Subcutaneous abdominal adipose tissue (tissue), 5 donors: Measurements from ENCODE around the gene MACROD2.
A peak's percentile ranks its signal among the peaks of the same experiment; 100 is the strongest.

Experiments used
- H3K27ac ChIP-seq: one replicate; pipeline ENCODE4 v1.7.0; 2013; ENCODE audit warnings: low read depth, mild to moderate bottlenecking, inconsistent platforms, low read length, moderate library complexity
- H3K27me3 ChIP-seq, 5 donors: one replicate each; pipeline ENCODE4 v1.7.0; 2013; ENCODE audit warnings: low read length in 5 of 5, inconsistent platforms in 1 of 5; ENCODE audit not compliant: control insufficient read depth in 5 of 5, insufficient read depth in 4 of 5
- H3K36me3 ChIP-seq, 5 donors: one replicate each; pipeline ENCODE4 v1.7.0; 2013; ENCODE audit warnings: low read length in 5 of 5; ENCODE audit not compliant: control insufficient read depth in 5 of 5, insufficient read depth in 5 of 5
- H3K4me1 ChIP-seq, 5 donors: one replicate each; pipeline ENCODE4 v1.7.0; 2013; ENCODE audit warnings: low read length in 5 of 5, mild to moderate bottlenecking in 3 of 5, moderate library complexity in 1 of 5; ENCODE audit not compliant: control insufficient read depth in 5 of 5, insufficient read depth in 5 of 5
- H3K4me3 ChIP-seq, 5 donors: one replicate each; pipeline ENCODE4 v1.7.0; 2013; ENCODE audit warnings: low read length in 5 of 5, low read depth in 1 of 5
- H3K9ac ChIP-seq, 5 donors: one replicate each; pipeline ENCODE4 v1.7.0; 2013; ENCODE audit warnings: low read length in 5 of 5, mild to moderate bottlenecking in 4 of 5, moderate library complexity in 3 of 5
- H3K9me3 ChIP-seq, 5 donors: one replicate each; pipeline ENCODE4 v1.7.0; 2013; ENCODE audit warnings: low read length in 5 of 5; ENCODE audit not compliant: control insufficient read depth in 5 of 5
- donor health status: healthy.
- donor health status: healthy.
- donor health status: healthy.
- donor health status: healthy.
- donor health status: healthy.

MACROD2 gene

DNA sequence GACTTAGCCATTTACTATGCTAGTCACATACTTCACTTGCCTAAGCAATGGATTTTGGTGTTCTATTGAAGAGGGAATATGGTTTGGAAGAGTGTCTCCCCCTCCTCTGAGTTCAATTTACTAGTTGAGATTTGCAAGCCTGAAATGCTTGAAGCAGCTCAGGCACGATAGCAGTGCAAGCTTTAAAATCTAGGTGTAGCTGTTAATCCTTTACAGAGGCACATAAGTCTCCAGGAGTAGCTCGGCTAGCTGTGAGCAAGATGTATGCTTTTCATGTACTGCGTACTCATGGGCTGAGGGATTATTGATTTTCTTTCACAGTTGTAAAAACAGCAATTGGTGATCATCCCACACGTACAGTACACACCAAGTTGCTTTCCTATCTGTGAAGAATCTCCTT is 341.4 kb downstream of the MACROD2 start:
- Histone ChIP-seq H3K27me3 (no peaks in the 10 kb centered on the region), H3K9ac (peak overlapping the region in 2 of 5 donors; percentile 76 to 78), H3K27ac (no peak overlapping the region), H3K4me1 (peaks cover 0 to 17% (median 10%) of the 10 kb centered on the region in 5 donors), H3K36me3 (no peaks in the 10 kb centered on the region), H3K9me3 (no peaks in the 10 kb centered on the region), H3K4me3 (peak overlapping the region in 4 of 5 donors; percentile 57 to 89 (median 83))

DNA sequence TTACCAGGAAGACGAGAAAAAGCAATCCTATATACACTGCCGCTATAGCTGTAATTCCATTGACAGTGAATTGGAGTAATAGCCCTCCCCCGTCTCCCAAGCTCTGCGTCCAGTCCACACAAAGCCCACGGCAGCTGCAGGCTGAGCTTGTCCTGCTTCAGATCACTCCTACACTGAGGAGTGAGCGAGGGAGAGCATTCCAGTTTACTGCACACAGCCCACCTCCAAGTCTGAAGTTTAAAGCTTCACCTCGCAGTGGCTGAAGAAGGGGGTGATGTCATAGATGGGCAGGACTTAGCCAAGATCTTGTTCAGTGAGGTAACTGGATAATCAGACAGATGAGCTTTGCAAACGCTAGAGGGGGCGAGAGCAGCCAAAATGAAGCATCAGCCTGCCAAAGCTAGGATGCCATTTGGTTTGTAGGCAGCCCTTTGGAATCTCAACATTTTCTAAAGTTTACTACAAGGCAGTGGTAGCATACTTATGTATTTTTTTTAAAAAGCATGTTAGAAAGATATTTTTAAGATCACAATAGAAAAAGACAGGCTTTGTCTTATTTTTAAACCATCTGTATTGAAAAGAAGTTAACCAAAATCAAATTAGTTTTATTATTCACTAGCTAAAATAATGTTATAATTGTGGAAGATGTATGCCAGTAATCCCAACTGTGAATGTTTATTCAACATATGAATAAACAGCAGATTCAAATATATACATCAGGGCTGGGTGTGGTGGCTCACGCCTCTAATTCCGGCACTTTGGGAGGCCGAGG is 342.3 kb downstream of the MACROD2 start, which contains the start of gene FLRT3:
Gene FLRT3, minus strand, starts transcription at position 213 of the 772 bp plus-strand sequence. CDS start 10,106 bp downstream, outside the sequence.
- H3K9ac ChIP-seq, result peak within 1 kb of the TSS in 4 of 5 donors; percentile 30 to 78 (median 70)
- H3K4me1 ChIP-seq, result peaks cover 0 to 21% (median 14%) of the 10 kb centered on the region in 5 donors
- H3K4me3 ChIP-seq, result peak within 1 kb of the TSS; percentile 57 to 89 (median 80)
- H3K27ac ChIP-seq, result no peak within 1 kb of the TSS
- no peaks in the 10 kb centered on the region for H3K36me3 ChIP-seq
- H3K27me3 ChIP-seq, result no peaks in the 10 kb centered on the region
- no peaks in the 10 kb centered on the region for H3K9me3 ChIP-seq

DNA sequence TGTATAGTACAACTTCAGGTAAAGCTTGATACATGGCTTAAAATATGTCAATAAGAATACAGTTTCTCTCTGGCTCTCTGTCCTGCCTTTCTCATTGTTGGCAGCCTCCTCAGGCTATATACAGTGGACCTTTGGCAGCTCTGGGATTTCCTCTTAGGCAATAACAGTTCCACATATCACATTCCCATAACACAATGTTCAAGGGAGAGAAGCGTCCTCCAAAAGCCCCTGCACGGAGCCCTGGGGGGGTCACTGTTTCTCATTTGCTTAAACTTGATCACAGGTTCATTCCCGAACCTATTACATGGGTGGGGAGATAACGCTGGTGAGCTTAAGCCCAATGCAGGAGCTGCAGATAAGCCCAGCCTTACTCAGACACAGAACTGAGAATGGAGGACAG is 346.5 kb downstream of the MACROD2 start:
- H3K27ac ChIP-seq, result no peak overlapping the region
- H3K27me3 ChIP-seq, result no peaks in the 10 kb centered on the region
- H3K9ac ChIP-seq, result no peak overlapping the region
- H3K4me1 ChIP-seq, result peaks cover 0 to 15% (median 13%) of the 10 kb centered on the region in 5 donors
- H3K36me3 ChIP-seq, result no peaks in the 10 kb centered on the region
- no peaks in the 10 kb centered on the region for H3K9me3 ChIP-seq
- H3K4me3 ChIP-seq, result no peak overlapping the region

DNA sequence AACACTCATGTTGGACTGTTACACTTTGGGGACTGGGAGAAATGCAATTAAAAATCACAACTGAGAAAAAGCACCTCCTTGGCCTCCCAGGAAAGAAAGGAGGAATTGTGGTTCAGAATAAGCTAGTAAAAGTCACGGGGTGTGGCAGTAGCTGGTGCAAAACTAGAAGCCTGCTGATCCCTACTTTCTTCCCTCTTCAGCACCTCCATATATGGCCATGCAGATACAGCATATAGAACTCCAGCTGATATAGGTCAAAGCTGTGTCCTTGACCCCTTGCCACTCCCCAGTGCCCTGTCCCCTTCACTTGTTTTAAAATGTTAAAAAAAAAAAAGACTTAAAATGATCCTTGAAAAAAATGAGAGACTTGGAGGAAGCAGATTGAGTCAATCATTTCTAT is 347.6 kb downstream of the MACROD2 start:
- H3K36me3 ChIP-seq, result no peaks in the 10 kb centered on the region
- no peak overlapping the region for H3K9ac ChIP-seq
- H3K27ac ChIP-seq, result no peak overlapping the region
- no peaks in the 10 kb centered on the region for H3K27me3 ChIP-seq
- H3K4me3 ChIP-seq, result no peak overlapping the region
- peaks cover 0 to 7% (median 6%) of the 10 kb centered on the region in 5 donors for H3K4me1 ChIP-seq
- H3K9me3 ChIP-seq, result no peaks in the 10 kb centered on the region

DNA sequence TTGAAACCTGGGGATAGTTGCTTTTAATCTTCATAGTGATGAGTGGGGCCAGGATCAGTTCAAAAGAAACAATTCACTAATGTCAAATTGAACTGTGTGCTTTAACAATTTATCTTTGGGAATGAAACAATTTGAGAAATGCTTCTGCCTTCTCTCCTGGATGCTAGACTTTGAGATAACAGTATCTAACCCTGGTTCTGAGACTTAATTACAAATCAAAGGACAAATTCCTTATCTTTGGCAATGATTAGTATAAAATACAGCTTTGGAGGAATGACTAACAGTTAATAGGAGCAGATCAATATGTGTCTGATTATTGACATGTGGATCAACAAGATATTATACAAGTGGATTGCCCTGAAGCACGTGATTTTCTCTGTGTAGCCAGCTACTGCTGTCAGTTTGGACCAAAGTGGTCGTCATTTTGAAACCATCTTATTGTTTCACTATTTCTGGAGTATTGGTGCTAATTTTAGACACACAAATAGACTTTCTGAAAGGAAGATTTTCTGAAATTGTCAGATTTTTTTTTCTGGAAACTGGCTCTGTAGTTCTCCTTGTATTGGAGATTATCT is 348.3 kb downstream of the MACROD2 start:
- Histone ChIP-seq H3K27ac (no peak overlapping the region), H3K4me1 (peaks cover 0 to 7% (median 6%) of the 10 kb centered on the region in 5 donors), H3K9me3 (no peaks in the 10 kb centered on the region), H3K9ac (no peak overlapping the region), H3K36me3 (no peaks in the 10 kb centered on the region), H3K27me3 (no peaks in the 10 kb centered on the region), H3K4me3 (no peak overlapping the region)

DNA sequence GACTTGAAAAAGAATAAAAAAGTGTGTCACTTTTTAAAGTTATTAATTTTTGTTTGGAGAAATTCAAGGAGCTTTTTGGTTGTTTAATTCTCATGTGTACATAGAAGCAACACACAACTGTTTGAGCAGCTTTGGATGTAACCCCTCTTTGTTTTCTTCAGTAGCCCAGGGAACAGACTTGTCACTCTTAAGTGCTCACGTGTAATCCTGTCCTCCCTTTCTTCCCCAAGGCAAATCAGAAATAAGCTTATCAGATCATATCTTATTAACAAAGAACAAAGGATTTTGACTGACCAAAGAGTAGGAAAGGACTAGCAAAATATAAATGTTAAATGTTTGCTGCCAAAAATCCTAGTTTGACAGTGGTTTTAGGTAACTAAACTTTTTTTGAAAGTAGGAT is 349.4 kb downstream of the MACROD2 start:
- peaks cover 0 to 7% (median 6%) of the 10 kb centered on the region in 5 donors for H3K4me1 ChIP-seq
- H3K27ac ChIP-seq, result no peak overlapping the region
- no peaks in the 10 kb centered on the region for H3K9me3 ChIP-seq
- no peaks in the 10 kb centered on the region for H3K36me3 ChIP-seq
- H3K9ac ChIP-seq, result no peak overlapping the region
- no peak overlapping the region for H3K4me3 ChIP-seq
- no peaks in the 10 kb centered on the region for H3K27me3 ChIP-seq

DNA sequence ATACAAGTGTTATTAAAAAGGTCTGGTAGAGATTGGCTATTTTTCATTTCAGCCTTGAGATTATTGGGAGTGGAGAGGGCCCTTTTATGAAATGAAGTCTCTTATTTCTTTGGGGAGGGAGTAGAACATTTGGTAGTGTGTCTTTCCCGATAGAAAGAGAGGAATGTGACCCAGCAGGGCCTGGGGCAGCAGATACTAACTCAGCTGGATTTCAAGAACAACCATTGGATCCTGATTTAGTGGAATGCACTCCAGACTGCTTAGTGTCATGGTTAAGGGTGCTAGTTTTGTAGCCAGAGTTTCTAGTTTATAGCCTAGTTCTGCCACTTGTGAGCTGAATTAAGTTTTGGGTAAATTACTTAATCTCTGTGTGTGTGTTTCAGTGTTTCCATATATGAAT is 360.5 kb downstream of the MACROD2 start:
- H3K27ac ChIP-seq, result no peak overlapping the region
- H3K36me3 ChIP-seq, result no peaks in the 10 kb centered on the region
- no peaks in the 10 kb centered on the region for H3K4me1 ChIP-seq
- no peaks in the 10 kb centered on the region for H3K27me3 ChIP-seq
- no peak overlapping the region for H3K4me3 ChIP-seq
- no peaks in the 10 kb centered on the region for H3K9me3 ChIP-seq
- H3K9ac ChIP-seq, result no peak overlapping the region

DNA sequence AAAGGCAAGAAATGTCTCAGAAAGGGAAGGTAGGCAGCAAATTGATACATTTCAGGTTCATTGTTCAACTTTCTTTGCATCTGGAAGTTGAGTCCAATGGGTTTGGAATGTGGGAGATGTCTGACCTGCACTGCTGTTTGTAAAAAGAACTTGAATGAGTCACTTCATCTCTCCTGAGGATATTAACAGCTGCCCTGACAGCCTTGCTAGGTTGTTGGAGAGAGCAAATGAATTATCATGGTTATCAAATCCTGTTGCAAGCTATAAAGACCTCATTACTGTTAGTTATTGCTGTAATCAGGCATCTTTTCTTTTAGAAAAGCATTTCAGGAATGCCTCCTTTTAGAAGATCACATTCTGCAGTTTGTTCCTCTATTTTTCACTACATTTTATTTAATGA is 365.1 kb downstream of the MACROD2 start:
- peaks cover 0 to 9% (median 3%) of the 10 kb centered on the region in 5 donors for H3K9me3 ChIP-seq
- no peak overlapping the region for H3K9ac ChIP-seq
- no peaks in the 10 kb centered on the region for H3K27me3 ChIP-seq
- H3K4me1 ChIP-seq, result no peaks in the 10 kb centered on the region
- no peak overlapping the region for H3K4me3 ChIP-seq
- no peak overlapping the region for H3K27ac ChIP-seq
- H3K36me3 ChIP-seq, result no peaks in the 10 kb centered on the region

DNA sequence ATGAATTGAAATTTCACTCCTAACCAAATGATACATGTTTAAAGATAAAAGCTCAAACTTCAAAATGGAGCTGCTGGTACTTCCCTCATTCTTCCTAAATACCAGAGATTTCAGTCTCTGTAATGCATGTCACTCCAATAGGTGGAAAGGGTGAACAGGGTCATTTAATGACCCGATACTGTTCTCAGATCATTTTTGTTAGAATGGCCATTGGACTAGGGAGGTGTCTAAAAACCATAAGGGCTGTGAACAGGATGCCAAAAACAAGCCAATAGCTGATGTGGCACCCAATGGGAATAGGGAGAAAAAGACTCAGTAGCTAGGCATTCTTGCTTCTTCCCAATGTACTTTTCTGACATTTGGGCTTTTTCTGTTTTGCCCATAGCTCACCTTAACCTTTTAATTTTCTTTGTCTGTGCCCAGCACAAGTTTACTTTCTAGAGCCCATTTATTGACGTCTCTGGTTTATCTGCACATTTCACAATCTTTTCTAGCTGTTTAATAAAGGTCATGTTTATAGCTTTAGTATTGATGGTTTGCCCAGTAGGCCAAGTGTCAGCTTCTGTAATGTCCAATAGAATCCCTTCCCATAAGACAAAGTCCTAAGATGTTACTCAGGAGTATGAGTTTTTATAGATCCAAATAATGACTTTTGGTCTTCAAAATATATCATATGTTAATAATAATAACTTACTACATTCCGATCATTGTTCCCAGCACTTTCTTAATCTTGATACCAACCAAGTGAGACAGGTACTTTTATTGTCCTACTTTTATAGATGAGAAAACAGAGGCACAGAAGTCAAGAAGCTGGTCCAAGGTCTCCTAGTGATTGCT is 366.4 kb downstream of the MACROD2 start:
- Histone ChIP-seq H3K4me3 (no peak overlapping the region), H3K4me1 (no peaks in the 10 kb centered on the region), H3K9me3 (peaks cover 0 to 20% (median 5%) of the 10 kb centered on the region in 5 donors), H3K9ac (no peak overlapping the region), H3K27me3 (no peaks in the 10 kb centered on the region), H3K27ac (no peak overlapping the region), H3K36me3 (no peaks in the 10 kb centered on the region)

DNA sequence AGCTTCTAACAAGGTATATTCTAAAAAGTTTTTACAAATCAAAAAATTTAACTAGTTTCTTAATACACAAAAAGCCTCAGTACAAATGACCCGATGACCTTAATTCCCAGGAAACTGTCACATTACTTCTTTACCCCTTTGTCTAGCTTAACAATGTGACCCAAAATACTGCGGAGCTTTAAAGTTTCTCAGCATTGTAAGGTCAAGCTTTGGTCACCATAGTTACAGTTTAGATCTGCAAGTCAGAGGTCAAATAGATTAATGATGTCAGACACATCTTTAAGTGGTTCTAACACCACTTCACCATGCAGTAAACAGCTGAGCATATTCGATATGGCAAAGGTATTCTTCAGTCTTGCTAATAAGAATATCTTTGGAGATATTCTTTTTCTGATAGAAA is 378.9 kb downstream of the MACROD2 start:
- H3K36me3 ChIP-seq, result no peaks in the 10 kb centered on the region
- no peak overlapping the region for H3K27ac ChIP-seq
- no peaks in the 10 kb centered on the region for H3K27me3 ChIP-seq
- H3K9ac ChIP-seq, result no peak overlapping the region
- H3K9me3 ChIP-seq, result no peaks in the 10 kb centered on the region
- no peaks in the 10 kb centered on the region for H3K4me1 ChIP-seq
- no peak overlapping the region for H3K4me3 ChIP-seq
